NCI-H1105 (cell line): ENCODE results near the gene GYG2.
"Not testable (repeated sequence)": the region's sequence is repeated elsewhere in the genome, so short reads cannot be mapped to it uniquely, and the experiment has no call there.

Experiments
- DNase-seq: peaks from one replicate; lab custom pipeline; 2025; lab: John Stamatoyannopoulos, UW

Gene GYG2

DNA sequence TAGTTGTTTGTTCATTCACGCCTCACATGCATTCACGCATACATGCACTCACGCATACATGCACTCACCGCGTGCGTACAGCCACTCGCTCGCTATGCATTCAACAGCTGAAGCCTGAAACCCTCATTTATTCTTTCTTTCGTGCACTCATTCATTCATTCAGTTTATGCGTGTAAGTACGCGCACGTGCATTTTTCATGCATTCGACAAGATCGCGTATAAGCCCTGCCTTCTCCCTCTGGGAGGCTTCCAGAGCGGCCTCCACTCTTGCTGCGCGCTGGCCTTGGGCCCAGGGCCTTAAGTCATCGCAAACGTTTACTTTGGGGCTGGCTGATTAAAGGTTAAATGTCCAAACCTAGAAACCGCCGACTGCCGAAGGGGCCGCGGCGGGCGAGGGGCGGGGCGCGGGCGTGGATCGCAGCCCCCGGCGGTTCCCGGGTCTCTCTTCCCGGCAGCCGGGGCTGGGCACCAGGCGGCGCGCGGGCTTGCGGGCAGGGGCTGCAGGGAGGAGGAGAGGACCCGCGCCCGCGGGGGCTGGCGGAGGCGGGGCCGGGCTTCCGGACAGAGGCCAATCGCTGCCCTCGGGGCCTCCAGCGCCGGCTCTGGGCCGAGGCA, at the start of gene GYG2:
Gene GYG2 (plus strand): TSS at position 587 of the 615 bp plus-strand sequence. CDS start 1,259 bp downstream, outside the sequence.
- no peak for DNase-seq

DNA sequence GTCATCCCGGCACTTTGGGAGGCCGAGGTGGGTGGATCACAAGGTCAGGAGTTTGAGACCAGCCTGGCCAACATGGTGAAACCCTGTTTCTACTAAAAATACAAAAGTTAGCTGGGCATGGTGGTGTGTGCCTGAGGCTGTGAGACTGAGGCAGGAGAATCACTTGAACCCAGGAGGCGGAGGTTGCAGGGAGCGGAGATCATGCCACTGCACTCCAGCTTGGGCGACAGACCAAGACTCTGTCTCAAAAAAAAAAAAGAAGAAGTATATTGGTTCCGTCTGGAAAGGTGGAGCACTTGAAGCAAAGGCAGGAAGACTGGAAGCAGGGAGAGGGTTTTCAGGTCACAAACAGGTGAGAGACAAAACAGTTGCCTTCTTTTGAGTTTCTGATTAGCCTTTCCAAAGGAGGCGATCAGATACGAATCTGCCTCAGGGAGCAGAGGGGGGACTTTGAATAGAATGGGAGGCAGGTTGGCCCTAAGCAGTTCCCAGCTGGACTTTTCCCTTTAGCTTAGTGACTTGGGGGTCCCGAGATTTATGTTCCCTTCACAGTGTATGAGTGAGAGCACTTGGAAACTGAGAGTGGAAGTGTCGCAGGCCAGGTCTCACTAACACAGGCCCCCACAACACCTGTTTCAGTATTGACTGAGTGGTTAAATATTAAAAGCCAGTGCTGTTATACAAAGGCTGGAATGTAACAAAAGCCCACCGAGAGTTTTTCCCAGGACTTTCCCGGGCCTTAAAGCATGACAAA, 48.1 kb upstream of the GYG2 start:
- not testable (repeated sequence) for DNase-seq

DNA sequence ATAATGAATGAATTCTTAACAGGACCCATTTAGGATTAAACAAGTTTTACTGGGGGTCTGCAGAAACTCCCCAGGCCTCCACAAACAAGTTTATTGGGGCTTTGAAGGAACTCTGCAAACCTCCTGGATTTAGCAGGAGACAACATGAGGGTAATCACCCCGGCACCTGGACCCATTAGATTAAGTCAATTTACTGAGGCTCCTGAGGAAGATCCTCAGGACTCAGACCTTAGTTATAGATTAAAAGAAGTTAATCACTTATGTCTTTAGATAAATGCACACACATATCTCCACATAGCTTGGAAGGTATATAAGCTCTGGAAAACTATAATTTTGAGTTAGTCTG, 47.5 kb upstream of the GYG2 start:
- no peak for DNase-seq

DNA sequence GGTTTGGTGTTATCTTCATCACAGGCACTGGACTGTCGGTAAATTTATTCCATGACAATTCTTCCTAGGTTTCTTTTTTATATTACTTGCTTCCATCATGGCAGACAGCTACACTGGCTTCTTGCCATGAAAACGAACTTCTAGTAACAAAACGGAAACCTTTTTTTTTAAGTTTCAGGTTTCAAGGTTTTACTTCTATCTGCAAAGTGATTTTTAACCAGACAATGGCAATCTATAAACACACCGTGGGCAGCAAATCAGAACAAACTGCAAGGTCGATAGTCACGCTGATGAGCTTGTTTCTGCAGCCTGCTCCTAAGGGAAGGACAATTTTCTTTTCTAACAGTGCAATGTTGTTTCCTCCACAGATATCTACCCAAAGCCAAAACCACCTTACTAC, 47.0 kb upstream of the GYG2 start:
- DNase-seq = no peak

DNA sequence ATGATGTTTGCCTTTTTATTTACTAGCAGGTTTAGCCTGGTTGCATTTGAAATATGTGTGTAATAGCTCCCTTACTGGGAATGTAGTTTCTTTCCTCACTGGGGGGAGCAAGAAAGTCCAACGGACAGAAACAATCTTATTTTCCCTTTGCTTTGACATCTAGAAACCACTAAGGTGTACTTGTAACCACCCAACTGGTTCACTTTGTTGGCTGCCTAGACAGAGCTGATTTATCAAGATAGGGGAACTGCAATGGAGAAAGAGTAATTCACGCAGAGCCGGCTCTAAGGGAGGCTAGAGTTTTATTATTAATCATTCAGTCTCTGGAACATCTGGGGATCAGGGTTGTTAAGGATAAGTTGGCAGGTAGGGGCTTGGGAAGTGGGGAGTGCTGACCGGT, 46.6 kb upstream of the GYG2 start:
- no peak for DNase-seq

DNA sequence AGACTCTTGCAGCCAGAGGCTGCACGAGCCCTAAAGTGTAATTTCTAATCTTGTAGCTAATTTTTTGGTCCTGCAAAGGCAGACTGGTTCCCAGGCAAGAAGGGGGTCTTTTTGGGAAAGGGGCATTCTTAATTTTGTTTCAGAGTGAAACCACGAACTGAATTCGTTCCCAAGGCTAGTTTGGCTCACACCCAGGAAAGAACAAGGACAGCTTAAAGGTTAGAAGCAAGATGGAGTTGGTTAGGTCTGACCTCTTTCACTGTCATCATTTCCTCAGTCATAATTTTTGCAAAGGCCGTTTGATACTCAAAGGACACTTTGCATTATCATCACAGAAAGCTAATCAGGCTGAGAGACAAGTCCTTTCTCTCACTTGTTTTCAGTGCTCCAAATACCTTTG, 46.0 kb upstream of the GYG2 start:
- no peak for DNase-seq

DNA sequence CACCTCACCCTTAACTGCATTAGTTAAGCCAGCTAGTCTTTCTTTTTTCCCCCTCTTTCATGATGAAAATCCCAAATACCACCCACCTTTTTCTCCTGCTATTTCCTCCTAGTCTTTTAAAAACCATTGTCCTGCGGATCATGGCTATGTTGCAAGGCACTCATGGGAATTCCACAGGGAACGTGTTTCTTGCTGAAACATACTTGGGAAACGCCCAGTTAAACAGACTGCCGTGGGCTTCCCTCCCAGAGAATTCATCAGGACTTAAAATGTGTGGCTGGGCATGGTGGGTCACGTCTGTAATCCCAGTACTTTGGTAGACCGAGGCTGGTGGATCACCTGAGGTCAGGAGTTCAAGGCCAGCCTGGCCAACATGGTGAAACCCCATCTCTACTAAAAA, 44.7 kb upstream of the GYG2 start:
- DNase-seq = no peak

DNA sequence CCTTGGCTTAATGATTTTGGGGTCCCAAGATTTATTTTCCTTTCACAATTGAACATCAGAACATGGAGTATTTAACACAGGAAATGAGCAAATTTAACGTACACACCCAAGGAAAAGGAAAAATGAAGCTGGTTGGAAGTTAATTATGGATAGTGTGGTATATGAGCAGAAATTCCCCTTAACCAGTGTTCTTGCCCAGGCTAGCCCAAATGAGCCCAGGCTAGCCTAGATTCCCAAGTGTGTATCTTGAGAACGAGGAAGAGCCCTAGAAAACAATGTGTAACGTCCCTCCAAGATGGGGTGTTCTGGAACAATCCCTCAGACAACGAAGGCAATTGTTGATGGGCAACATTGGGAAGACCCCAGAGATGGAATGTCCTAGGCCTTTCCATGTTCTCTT, 43.2 kb upstream of the GYG2 start:
- no peak for DNase-seq

DNA sequence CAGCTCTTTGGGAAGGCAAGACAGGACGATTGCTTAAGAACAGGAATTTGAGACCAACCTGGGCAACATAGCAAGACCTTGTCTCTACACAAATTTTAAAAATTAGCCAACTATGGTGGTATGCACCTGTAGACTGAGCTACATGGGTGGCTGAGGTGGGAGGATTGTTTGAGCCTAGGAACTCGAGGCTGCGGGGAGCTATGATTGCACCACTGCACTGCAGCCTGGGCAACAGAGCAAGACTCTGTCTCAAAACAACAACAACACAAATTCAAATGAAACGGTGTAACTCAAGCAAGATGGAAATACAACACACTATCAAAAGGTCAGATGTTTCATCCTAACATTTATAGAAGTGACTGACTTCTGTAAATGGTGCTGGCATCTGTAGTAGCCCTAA, 39.8 kb upstream of the GYG2 start:
- no peak for DNase-seq

DNA sequence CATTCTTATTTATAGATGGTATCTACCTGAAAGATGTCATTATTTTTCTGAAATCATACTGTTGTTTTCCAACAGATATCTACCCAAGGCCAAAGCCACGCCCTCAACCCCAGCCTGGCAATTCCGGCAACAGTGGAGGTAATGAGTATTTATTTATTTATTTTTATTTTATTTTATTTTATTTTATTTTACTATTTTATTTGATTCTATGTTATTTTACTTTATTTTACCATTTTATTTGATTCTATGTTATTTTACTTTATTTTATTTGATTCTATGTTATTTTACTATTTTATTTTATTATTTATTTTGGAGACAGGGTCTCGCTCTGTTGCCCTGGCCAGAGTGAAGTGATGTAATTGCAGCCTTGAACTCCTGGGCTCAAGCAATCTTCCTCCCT, 39.2 kb upstream of the GYG2 start:
- no peak for DNase-seq

DNA sequence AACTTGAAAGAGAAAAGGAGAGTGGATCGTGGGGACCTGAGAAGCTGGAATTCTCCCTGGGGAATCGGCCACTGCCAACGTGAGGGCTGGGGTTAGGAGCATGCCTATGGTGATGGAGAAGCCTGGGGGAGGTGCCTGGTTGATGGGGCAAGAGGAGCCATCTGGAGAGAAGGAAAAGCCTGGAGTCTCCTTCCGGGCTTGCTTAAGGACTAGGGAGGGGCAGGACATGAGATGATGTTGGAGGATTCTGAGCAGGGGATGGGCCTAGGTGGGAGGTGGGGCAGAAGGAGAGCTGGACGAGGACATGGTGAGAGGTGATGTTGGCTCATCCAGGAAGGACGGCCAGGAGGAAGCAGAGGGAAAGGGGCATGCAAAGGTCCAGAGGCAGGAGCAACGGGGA, 35.0 kb upstream of the GYG2 start:
- no peak for DNase-seq

DNA sequence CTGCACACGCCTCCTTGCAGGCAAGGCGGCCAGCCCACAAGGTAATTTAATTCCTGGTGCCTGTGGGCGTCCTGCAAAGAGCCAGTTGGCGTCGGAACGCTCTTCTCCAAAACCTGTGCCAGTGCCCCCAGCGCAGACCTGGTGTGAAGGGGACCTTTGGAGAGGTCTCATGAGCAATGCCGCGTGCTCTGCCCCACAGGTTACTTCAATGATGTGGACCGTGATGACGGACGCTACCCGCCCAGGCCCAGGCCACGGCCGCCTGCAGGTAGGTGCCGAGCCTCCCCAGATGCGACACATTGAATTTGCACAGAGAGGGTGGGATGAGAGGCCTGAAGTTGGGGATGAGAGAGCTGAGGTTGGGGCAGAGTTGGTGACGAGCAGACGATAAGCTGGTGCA, 34.4 kb upstream of the GYG2 start:
- DNase-seq = no peak

DNA sequence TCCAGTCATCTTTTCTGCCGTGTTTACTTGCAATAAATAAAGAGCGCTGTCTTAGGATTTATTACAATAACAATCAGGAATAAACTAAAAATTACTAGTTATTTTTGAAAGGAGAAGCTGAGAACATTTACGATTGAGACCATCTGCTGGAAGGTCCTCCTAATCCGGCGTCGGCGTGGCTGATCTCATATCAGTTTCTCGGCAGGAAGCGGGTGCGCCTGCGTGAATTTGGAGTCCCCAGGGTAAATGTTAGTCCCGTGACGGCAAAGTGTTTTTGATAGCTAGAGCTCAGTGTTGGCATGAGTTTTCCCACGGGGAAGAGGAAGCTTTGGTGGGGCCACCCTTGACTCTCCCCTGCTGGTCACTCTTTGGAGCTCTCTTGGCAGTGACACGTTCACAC, 31.9 kb upstream of the GYG2 start:
- not testable (repeated sequence) for DNase-seq

DNA sequence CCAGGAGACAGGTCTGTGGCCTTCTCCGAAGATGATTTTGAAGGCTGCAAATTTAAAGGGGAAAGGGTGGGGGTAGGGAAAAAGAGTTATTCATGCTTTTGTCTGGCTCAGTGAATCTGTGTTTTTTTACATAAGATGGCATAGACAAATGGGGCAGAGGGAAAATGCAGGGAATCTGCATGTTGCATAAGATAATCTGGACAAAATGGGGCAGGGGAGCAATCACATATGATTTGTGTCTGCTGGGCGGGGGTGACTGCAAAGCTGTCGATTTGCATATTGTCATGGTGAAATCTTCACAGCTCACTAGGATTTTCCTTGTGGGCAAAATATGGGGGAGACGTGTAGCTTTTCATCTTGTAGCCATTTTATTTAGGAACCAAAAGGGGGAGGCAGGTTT, 29.4 kb upstream of the GYG2 start:
- DNase-seq = no peak

DNA sequence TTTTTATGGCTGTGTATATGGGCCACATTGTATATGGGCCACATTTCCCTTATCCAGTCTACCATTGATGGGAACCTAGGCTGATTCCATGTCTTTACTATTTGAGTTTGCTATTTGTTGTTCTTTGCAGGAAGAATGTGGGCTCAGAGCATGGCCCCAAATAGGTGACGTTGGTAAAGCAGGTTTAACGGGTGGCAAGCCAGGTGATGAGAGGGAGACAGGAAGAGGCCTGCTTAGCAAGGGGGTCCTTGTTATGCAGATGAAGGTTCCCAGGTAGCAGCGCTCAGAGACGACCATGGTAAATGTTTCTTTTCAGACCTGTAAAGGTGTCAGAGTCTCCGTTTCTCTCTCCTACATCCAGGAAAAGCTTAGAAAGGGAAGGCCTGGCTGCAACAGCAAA, 28.8 kb upstream of the GYG2 start:
- not testable (repeated sequence) for DNase-seq

DNA sequence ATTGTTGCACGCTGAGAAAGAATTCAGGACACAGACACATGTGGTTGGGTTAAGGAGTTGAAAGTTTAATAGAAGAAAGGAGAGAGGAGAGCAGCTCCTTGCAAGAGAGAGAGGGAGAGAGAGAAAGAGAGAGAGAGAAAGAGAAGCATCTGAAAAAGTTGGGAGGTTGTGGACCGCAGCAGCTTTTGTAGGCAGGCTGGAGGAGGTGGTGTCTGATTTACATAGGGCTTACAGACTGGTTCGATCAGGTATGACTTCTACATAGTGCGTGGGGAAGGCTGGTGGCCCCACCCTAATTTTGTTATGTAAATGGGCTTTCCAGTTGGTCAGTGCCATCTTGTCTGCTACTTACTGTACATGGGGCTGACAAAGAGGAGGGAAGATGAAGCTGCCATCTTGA, 27.5 kb upstream of the GYG2 start:
- DNase-seq = no peak

DNA sequence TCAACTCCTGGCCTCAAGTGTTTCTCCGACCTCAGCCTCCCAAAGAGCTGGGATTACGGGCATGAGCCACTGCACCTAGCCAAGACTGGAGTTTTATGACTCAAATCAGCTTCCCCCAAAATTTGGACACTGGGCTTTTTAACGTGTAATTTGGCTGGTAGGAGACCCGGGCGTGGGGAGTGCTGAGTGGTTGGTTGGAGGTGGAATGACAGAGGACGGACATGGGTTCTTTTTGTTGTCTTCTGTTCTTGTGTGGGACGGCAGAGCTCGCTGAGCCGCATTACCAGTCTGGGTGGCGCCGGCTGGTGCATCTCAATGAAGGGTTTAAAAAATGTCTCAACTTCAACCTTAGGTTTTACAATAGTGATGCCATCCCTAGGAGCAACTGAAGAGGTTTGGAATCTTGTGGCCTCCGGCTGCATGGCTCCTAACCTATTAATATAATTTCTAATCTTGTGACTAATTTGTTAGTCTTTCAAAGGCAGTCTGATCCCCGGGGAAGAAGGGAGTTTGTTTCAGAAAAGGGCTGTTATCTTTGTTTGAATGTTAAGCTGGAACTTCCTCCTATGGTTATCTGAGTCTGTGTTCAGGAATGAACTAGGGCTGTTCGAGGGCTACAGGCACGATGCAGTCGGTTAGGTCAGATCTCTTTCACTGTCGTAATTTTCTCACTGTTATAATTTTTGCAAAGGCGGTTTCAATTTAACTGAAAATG, 26.2 kb upstream of the GYG2 start:
- not testable (repeated sequence) for DNase-seq

DNA sequence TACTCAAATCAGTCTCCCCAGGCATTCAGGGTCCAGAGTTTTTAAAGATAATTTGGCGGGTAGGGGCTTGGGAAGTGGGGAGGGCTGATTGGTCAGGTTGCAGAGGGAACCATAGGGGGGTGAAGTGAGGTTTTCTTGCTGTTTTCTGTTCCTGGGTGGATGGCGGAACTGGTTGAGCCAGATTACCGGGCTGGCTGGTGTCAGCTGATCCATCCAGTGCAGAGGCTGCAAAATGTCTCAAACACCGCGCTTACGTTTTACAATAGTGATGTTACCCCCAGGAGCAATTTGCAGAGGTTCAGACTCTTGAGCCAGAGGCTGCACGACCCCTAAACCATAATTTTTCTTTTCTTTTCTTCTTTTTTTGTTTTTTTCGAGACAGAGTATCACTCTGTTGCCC, 25.2 kb upstream of the GYG2 start:
- not testable (repeated sequence) for DNase-seq

DNA sequence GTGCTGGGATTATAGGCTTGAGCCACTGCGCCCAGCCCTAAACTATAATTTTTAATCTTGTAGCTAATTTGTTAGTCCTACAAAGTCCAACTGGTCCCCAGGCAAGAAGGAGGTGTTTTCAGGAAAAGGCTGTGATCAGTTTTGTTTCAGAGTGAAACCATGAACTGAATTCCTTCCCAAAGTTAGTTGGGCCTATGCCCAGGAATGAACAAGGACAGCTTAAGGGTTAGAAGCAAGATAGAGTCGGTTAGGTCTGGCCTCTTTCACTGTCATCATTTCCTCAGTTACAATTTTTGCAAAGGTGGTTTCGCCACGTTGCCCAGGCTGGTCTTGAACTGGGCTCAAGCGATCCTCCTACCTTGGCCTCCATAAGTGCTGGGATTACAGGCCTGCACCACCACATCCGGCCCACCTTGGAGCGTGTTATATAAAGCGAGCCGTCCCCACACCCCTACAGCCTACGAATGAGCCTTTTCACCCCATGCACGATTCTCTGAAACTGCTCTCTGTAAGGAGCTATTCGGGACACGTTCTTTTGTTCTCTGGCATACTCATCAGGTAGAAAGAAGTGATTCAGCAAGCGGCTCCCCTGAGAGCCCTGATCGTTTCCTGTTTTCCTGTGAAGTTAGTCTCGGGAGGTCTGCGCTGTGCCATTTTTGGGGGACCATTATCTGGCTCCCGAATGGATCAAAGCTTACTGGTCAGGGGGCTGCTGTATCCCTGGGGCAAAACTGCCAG, 24.5 kb upstream of the GYG2 start:
- DNase-seq = not testable (repeated sequence)

DNA sequence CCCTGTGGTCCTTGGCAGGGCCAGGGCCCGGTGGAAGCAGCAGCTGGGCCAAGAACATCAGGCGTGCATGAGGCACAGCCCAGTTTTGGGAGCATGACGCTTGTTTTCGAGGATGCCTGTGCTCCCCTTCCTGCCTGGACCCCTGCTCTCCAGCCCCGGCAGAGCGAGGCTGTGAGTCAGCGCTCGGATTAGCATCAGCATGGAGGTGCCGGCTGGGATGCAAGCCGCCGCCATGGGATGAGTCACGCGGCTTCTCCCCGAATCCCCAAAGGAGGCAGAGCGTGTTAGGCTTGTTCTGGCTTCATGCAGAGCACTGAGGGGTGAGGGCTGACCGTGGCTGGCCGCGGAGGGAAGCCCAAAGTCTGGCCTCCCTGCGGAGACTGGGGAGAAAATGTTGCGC, 23.9 kb upstream of the GYG2 start:
- DNase-seq = not testable (repeated sequence)

DNA sequence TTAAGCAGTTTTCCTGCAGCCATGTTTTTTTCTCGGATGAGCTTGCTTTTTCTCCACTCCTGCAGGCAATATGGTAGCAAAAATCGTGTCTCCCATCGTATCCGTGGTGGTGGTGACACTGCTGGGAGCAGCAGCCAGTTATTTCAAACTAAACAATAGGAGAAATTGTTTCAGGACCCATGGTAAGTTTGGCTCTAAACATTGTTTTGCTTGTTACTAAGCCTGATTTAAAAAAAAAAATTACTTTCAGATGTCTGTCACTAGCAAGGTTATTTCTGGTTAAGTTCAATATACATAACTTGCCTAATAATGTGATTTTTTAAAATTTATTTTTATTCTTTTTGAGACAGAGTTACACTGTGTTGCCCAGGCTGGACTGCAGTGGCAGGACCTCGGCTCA, 17.5 kb upstream of the GYG2 start:
- DNase-seq = no peak

DNA sequence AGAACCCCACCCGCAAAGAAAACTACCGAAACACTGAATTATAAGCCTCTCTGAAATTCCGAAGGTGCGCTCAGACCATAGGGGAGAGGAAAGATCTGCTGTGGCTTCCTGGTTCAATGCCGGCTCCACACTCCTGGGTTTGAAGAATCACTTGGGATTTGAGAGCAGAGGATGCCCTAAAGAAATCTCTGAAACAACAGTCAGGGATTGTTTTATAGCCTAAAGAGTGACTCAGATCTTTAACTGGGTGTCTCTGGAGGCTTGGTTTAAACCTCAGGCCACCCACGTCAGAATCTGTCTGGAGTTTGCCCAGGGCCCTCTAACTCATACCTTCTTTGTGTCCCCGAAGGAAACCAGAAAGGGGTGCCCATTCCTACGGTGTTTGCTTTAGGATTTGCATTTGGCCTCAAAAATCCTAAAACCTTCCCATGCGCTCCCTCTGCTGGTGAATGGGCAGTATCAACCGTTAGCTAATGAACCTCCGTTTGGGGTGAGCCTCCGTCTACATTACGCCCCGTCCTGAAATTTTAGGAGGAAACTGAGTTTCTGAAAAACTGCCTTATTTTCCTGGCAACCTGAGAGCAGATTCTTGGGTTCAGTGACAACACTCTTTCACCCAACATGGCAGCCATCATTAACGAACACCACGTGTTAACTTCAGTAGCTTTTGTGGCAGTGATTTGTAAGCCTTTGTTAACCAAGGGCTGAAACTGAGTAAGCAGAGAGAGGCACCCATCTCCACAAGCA, 16.4 kb upstream of the GYG2 start:
- DNase-seq = not testable (repeated sequence)
